ENCODE results near the gene GART. TPM values are rescaled to one million over a fixed set of nuclear protein-coding genes. Genes with fewer than 3 reads are reported as not detected.

Gene GART
- total RNA-seq, result 123 and 158 TPM in 2 replicates

GRCh38 chr21:33541756-33542639, at the start of gene GART:
Gene GART (minus strand): TSS chr21:33542117. CDS start chr21:33539315, 2,802 bp downstream.

GRCh38 chr21:33588485-33589335, 46.8 kb upstream of the GART start, which contains the start of gene DONSON:
Gene DONSON (minus strand): TSS chr21:33588684. CDS start chr21:33588641, 43 bp downstream.

GRCh38 chr21:33542640-33543504, 955 bp upstream of the GART start, which contains the start of gene SON:
Gene SON (plus strand): TSS chr21:33543038. CDS start chr21:33543093, 55 bp downstream.

GRCh38 chr21:33491373-33492102, 50.4 kb downstream of the GART start, which contains the start of gene DNAJC28:
Gene DNAJC28 (minus strand): TSS chr21:33491716. CDS start chr21:33489393, 2,323 bp downstream.

GRCh38 chr21:33479679-33480480, 62.0 kb downstream of the GART start, which contains the start of gene TMEM50B:
Gene TMEM50B (minus strand): TSS chr21:33479974. CDS start chr21:33468885, 11,089 bp downstream.

Other genes starting within 250 kb of the GART start
- 5.8 and 6.4 TPM in 2 replicates for gene IFNAR1, start 217.1 kb downstream of the GART start, total RNA-seq
- gene IFNGR2, start 138.7 kb downstream of the GART start, total RNA-seq, result 46.4 and 50.7 TPM in 2 replicates
- 12.9 and 20.5 TPM in 2 replicates for gene TMEM50B, start 62.1 kb downstream of the GART start, total RNA-seq
- 0.59 and 1.5 TPM in 2 replicates for gene DNAJC28, start 50.4 kb downstream of the GART start, total RNA-seq
- gene SON, start 921 bp upstream of the GART start, total RNA-seq, result 52.8 and 56.5 TPM in 2 replicates
- 28.4 and 28.7 TPM in 2 replicates for gene DONSON, start 46.6 kb upstream of the GART start, total RNA-seq
- 12.3 and 14.1 TPM in 2 replicates for gene CRYZL1, start 99.6 kb upstream of the GART start, total RNA-seq
- 27.1 and 29.9 TPM in 2 replicates for gene ITSN1, start 100.4 kb upstream of the GART start, total RNA-seq